Left ventricle myocardium inferior (tissue), 1 donor: ENCODE measurements around the gene PTPRN2. TPM values are rescaled to one million over a fixed set of nuclear protein-coding genes. Genes with fewer than 3 reads are reported as not detected.

Experiments used
- DNase-seq: peaks from one replicate; pipeline ENCODE4 v3.0.0-alpha.2; 2020
- H3K27ac ChIP-seq: fragments of 200-600 bp; replicated peaks from 2 replicates; pipeline ENCODE4 v1.8.0; 2021
- H3K27me3 ChIP-seq: fragments of 200-600 bp; 2 replicates; pipeline ENCODE4 v1.8.0; 2021; ENCODE audit warnings: low read depth
- H3K36me3 ChIP-seq: fragments of 200-600 bp; 2 replicates; pipeline ENCODE4 v1.8.0; 2021
- H3K4me1 ChIP-seq: fragments of 200-600 bp; 2 replicates; pipeline ENCODE4 v1.8.0; 2021
- H3K4me3 ChIP-seq: fragments of 200-600 bp; 2 replicates; pipeline ENCODE4 v1.8.0; 2021; ENCODE audit warnings: mild to moderate bottlenecking, moderate library complexity
- H3K9me3 ChIP-seq: fragments of 200-600 bp; replicated peaks from 2 replicates; pipeline ENCODE4 v1.8.0; 2021
- intact Hi-C: fragments of 100-400 bp; cut with micrococcal nuclease; formaldehyde crosslinking; loops from one replicate; pipeline ENCODE4 v1.11.0; 2022
- total RNA-seq: library from RNA; stranded (reverse); fragmentation: NEBNext Ultra II Directional; extraction: Animal tissue kit (Norgen Biotek cat#: 25700); gene quantifications from one replicate; pipeline ENCODE4 v1.2.1, GENCODE V29; 2021
- TF ChIP-seq, protein P1 (sequence below): fragments of 200-600 bp; IDR thresholded peaks from 2 replicates; pipeline ENCODE4 v1.8.0; 2021; ENCODE audit warnings: antibody characterized with exemption, mild to moderate bottlenecking, borderline replicate concordance
- donor health status: DM: no; HTN: yes; CAD: no; lungs with severe emphysema.

Gene PTPRN2
- total RNA-seq, 1 donor from 2014 or later = 1.3 TPM

DNA sequence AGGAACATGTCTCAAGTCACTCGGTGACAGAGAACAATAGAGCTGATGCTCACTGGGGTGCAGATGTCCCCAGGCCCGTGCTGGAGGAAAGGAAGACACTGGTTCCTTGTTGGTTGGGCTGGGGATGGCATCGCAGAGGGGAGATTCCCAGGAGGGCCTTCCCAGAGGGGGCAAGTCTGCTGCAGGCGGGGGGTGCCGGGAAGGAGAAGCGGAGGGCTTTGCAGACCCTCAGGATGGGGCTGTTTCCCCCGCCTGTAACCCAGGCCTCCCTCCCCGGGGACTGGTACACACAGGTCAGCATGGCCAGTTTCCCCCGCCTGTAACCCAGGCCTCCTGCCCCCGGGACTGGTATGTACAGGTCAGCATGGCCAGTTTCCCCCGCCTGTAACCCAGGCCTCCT lies 967.0 kb downstream of the PTPRN2 start:
- Histone ChIP-seq H3K36me3 (no peaks in the 10 kb centered on the region), H3K4me1 (no peaks in the 10 kb centered on the region), H3K4me3 (no peak overlapping the region), H3K27me3 (peaks cover 46% of the 10 kb centered on the region), H3K9me3 (no peaks in the 10 kb centered on the region), H3K27ac (no peak overlapping the region)
- intact Hi-C loops = no loop called here
- TF ChIP-seq, protein P1, sequence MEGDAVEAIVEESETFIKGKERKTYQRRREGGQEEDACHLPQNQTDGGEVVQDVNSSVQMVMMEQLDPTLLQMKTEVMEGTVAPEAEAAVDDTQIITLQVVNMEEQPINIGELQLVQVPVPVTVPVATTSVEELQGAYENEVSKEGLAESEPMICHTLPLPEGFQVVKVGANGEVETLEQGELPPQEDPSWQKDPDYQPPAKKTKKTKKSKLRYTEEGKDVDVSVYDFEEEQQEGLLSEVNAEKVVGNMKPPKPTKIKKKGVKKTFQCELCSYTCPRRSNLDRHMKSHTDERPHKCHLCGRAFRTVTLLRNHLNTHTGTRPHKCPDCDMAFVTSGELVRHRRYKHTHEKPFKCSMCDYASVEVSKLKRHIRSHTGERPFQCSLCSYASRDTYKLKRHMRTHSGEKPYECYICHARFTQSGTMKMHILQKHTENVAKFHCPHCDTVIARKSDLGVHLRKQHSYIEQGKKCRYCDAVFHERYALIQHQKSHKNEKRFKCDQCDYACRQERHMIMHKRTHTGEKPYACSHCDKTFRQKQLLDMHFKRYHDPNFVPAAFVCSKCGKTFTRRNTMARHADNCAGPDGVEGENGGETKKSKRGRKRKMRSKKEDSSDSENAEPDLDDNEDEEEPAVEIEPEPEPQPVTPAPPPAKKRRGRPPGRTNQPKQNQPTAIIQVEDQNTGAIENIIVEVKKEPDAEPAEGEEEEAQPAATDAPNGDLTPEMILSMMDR = no peak
- no peak for DNase-seq

- Histone ChIP-seq H3K36me3 (no peaks in the 10 kb centered on the region), H3K4me3 (no peak overlapping the region), H3K27me3 (peaks cover 52% of the 10 kb centered on the region), H3K27ac (no peak overlapping the region), H3K9me3 (no peaks in the 10 kb centered on the region), H3K4me1 (no peaks in the 10 kb centered on the region)
- no peak for DNase-seq
- TF ChIP-seq, protein P1 = no peak
- intact Hi-C loops = no loop called here
Observed at GRCh38 chr7:157619753-157620525, 967.7 kb downstream of the PTPRN2 start.

DNA sequence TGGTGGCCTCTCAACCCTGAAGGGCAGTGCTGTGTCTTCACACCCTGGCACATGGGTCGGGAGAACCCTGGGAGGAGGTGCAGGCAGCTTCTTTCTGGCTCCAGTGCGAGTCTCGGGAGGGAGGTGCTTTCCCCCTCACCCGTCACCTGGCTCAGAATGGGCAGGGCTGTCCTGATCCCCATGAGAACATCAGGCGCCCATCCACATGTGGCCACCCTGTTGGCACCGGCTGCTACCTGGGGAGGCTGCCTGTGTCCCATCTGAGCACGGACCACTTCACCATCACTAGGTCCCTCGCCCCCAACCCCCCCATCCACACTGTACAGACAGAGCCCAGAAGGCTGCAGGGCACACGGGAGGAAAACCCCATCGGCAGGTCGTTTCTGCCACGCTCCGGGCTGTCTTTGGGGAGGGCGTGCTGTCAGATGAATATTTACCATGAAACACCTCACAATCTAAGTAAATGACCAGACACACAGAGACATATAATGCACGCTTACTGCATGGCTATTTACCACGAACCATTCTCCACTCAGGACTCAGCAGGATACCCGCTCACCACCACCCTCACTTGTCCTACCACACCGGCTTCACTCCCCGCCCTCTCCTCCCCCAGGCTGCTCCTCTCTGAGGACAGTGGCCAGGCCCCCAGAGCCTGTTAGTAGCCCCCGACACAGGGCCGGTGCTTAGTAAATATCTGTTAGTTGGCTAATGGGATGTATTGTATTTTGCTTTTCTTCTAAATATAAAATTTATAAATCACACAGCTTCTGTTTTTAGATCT lies 968.6 kb downstream of the PTPRN2 start:
- intact Hi-C loops = no loop called here
- no peak overlapping the region for H3K4me3 ChIP-seq

GRCh38 chr7:157618091-157618726 lies 969.4 kb downstream of the PTPRN2 start:
- TF ChIP-seq, protein P1 = no peak
- intact Hi-C loops = no loop called here
- Histone ChIP-seq H3K36me3 (no peaks in the 10 kb centered on the region), H3K9me3 (no peaks in the 10 kb centered on the region), H3K4me3 (no peak overlapping the region), H3K4me1 (peaks cover 9% of the 10 kb centered on the region), H3K27ac (no peak overlapping the region), H3K27me3 (peaks cover 60% of the 10 kb centered on the region)
- no peak for DNase-seq

More for the DNA sequence above, 968.6 kb downstream of the PTPRN2 start:
- Histone ChIP-seq H3K27ac (no peak overlapping the region), H3K9me3 (no peaks in the 10 kb centered on the region), H3K36me3 (no peaks in the 10 kb centered on the region), H3K4me1 (peaks cover 1% of the 10 kb centered on the region), H3K27me3 (peaks cover 57% of the 10 kb centered on the region)
- DNase-seq = no peak
- TF ChIP-seq, protein P1 = no peak

DNA sequence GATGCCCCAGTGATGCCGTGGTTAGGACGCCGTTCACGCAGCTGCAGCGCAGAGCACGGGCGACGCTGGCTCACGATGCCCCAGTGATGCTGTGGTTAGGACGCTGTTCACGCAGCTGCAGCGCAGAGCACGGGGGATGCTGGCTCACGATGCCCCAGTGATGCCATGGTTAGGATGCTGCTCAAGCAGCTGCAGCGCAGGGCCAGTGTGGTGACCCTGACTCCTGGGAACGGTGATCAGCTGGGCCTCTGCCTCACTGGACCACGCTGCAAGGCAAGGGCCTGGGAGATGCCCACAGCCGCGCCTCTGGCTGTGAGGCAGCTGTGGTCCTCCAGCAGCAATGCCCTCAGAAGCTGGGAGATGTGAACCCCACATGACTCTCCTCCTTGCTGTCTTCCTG lies 970.2 kb downstream of the PTPRN2 start:
- intact Hi-C loops = no loop called here
- peaks cover 64% of the 10 kb centered on the region for H3K27me3 ChIP-seq
- H3K27ac ChIP-seq = no peak overlapping the region

More for the DNA sequence above, 970.2 kb downstream of the PTPRN2 start:
- H3K9me3 ChIP-seq = no peaks in the 10 kb centered on the region
- H3K4me3 ChIP-seq = no peak overlapping the region
- no peak for DNase-seq
- H3K4me1 ChIP-seq = peaks cover 17% of the 10 kb centered on the region
- TF ChIP-seq, protein P1 = no peak
- H3K36me3 ChIP-seq = no peaks in the 10 kb centered on the region
